Stimulated activated CD8-positive, alpha-beta memory T cell treated with anti-CD3 and anti-CD28 coated beads, Interleukin-7, amount 100 ng/mL, for 4 hours (primary cell): ENCODE measurements around the gene JAK3.

Source experiments
- DNase-seq, 2 donors: peaks; one replicate each; pipeline ENCODE4 v3.0.0-alpha.2; 2020; ENCODE audit warnings: low read depth in 2 of 2

JAK3 gene

DNA sequence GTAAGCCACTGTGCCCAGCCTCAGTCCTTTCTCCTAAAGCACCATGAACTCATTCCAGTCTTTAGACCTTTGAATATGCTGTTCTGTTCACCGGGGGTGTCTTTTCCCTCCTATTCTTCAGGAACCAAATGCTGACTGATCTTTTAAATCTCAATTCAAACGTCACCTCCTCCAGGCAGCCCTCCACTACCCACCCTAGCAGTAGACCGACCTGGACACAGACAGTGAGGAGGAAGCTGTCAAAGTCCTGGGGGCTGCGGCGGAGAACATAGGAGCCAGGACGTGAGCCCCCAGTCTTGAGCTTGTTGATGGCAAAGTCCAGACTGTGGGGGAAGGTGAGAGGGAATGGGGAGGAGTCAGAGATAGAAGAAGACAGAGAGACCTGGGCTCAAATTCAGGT is 7.8 kb downstream of the JAK3 start:
- no peak for DNase-seq

DNA sequence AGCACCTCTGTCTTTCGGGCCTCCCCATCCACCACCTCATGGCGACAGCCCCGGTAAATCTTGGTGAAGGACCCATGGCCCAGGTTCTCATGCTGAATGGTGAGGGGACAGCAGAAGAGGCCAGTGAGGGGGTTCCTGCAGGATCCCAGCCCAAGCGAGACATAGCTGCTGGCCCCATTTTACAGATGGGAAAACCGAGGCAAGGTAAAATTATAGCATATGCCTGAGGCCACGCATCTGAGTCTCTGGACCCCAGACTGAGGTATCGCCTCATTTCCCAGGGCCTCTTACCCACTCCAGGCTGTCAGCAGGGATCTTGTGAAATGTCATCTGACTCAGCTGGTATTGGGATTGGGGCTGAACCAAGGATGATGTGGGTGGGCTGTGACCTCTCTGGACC is 9.8 kb downstream of the JAK3 start:
- DNase-seq: no peak

DNA sequence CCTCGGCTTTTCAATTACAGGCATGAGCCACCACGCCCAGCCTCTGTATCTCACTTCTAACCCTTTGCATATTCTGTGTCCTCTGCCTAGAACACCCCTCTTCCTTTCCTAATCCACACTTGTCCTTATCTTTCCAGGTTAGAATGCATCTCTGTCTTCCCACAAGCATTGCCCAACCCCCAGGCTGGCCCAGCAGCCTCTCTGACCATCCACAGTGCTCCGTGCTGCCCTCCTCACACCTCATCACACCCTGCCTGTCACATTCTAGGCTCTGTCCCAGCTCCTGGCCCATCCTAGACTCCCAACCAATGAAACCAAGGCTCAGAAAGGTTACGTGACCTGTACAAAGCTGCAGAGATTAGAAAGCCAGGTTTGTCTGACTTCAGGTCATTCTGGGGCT is 11.3 kb downstream of the JAK3 start:
- no peak for DNase-seq

DNA sequence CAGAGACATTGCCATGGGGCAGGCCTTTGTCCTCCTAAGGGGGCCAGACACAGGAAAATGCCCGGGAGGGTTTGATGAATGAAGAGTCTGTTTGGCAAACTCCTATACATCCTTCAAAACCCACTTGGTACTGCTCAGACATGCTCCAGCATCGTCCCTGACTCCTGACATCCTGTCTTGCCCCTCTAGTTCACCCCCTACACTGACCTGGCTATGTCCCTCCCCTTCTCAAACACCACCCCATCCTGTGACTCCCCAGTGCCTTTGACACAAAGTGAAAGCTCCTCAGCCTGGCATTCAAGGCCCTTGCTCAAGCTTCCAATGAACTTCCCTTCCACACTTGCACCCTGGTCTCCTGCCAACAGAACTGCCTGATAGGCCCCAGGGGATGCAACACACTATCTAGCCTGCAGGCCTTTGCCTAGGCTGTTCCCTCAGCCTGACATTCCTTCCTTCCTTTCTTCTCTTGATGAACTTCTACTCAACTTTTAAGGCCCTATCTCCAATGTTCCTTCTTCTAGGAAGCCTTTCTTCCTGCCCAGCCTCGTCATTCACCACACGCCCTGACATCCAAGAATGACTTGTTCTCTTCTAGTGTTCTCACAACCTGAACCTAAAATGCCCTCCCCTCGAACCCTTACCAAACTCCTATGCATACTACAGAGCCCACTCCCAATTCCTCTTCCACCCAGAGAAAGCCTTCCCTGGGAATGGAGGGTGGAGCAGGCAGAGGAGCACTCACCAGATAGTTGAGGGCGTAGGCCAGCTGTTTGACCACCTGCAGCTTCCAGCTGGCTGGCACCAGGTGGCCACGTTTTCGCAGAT is 12.4 kb downstream of the JAK3 start:
- no peak for DNase-seq

DNA sequence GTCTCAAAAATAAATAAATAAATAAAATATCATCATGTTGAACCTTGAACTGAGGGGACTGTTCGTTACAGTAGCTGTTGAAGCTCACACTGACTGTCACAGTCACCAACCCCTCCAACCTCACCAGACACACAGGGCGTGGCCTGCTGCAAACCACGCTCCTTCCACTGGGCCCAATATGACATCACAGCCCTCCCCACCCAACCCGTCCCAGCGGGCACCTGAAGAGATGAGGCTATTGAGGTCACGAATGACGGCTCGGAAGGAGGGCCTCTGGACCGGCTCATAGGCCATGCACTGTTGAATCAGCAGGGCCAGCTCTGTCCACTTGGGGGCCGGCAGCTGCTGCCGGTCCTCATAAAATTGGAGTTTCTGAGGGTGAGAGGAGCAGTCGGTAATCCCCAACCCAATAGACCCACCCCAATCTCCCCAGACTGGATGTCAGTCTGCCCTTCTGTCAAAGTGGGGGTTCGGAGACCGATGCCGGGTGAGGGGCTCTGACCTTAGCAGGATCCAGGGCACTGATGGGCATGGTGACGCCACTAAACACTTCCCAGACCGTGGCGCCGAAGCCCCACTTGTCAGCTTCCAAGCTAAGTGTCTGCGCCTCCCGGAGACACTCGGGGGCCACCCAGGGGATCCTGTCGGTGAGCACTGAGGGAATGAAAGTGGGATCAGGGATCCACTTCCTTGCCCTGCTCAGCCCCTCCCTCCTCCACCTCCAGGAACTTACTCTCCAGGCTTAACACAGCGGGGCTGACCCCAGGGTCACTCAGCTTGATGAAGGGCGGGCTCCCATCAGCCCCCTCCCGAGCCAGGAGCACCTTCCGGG is 13.2 kb downstream of the JAK3 start:
- no peak for DNase-seq

DNA sequence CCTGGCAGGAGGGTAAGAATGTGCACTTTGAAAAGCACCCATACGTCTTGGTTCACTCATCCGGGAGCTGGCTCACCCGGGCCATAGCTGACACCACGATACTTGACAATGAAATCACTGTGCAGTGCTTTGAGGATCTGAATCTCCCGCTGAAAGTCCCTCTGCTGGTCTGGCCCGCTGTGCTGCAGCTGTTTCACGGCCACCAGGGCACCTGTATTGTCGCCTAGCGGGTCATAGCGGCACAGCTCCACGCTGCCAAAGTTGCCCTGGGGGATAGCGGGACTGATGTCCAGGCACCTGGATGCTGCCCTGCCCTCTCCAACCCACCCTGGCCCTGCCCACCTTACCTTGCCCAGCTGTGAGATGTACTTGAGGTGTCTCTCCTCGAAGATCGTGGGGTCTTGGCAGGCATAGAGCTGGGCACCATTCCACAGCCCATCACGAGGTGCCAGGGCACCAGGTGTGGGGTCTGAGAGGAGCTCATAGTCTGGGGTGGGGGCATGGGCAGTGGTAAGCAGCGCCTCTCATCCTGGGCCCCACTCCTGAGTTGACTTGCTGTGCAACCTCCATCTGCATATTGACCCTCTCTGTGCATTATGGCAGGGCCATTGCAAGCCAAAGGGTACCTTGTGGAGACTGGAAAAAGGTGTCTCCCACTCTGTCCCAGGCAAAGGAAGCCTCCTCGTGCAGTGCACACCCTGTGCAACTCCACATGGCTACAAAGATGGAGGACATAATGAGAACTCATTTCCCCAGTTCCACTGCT is 15.2 kb downstream of the JAK3 start:
- DNase-seq: no peak

DNA sequence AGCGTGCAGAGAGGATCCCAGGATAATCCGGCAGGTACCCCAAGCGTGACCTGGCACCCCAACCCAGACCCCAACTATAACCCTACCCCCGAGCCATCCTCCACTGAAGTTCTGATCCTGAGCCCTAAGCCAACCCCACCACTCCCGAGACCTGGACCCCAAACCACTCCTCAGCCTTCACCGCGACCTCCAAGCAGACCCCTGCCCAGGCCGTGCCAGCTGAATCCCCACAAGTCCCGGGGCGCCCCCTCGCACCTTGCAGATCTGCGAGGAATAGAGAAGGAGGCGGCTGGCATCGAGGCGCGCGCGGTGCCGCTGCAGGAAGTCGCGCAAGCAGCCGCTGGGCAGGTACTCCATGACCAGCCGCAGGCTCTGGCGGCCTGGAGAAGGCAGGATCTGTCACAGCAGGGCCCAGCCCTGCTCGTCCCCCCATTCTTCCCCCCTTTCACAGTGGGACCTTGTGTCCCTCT is 16.3 kb downstream of the JAK3 start:
- no peak for DNase-seq

DNA sequence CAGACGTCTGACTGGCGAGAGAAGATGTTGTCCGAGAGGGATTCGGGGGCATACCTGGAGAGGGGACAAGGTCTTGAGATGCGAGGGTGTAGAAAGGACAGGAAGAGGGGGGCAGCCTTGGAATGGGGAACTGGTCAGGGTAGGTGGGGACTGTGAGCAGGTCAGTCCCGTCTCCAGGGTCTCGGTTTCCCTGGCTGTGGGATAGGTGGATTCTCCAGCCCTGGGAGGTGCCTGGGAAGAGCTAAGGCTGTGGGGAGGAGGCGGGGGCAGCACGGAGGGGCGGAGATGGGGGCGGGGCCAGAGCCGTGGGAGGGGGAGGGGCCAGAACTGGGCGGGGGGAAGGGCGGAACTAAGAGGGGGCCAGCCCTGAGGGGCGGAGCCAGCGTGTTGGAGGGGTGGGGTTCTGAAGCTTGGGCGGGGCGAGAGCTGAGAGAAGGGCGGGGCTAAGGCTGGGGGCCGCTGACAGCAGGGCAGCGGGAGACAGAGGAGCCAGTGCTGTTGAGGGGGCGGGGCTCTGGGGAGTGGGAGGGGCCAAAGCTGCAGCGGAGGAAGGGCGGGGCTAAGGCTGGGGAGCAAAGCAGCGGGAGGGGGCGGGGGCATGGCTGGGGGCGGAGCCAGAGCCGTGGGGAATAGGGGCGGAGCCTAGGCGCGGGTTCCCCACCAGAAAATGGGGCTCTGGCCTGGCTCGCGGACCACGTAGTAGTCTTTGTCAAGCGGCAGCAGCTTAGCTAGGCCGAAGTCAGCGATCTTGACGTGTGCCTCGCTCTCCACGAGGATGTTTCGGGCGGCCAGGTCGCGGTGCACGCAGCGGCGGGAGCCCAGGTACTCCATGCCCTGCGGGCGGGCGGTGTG is 17.0 kb downstream of the JAK3 start:
- no peak for DNase-seq

DNA sequence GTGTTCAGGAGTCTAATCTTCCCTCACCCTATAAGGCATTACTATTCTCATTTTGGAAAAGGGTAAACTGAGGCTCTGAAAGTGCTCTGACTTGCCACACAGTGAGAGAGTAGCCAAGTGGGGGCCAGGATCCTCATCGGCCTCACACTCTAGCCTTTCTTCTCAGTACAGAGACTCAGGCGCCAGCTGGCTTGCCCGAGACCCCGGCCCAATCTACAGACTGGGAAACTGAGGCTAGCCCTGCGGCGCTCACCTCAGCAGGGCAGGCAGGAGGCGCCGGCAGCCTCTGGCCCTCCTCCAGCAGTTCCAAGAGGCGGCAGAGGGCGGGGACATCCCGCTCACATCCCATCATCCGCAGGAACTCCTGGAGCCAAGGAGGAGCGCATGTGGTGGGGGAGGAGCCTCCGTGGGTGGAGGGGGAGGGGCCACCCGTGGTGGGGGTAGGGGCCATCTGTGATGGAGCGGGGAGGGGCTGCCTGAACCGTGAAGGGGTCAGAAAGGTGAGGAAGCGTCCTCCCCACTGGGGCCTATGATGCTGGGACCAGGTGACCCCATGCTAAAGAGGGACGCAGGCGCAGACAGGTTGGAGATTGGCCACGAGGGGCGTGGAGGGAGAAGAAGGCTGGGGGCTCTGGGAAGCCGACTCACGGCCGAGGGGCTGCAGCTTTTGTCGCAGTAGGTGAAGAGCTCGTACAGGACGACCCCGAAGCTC is 17.8 kb downstream of the JAK3 start:
- no peak for DNase-seq

DNA sequence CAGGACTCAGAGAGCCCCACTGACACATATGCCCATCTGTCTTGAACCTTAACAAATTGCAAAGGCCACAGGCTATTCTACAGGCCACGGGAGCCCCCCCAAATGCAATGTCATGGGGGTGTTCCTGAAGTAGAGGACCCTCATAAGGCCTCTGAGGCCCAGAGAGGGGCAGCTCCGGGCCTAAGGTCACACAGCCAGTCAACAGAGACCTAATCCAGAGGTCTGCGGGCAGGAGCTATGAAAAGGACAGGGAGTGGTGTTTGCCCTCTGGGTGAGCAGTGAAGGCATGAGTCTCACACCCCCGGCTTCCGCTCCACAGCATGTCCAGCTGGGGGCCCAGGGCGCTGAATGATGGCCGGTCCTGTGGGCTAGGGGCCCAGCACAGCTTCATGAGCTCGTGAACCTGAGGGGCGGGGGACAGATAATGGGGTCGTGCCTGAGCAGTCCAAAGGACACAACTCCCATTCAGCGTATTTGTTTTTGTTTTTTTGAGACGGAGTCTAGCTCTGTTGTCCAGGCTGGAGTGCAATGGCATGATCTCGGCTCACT is 21.2 kb downstream of the JAK3 start:
- no peak for DNase-seq

DNA sequence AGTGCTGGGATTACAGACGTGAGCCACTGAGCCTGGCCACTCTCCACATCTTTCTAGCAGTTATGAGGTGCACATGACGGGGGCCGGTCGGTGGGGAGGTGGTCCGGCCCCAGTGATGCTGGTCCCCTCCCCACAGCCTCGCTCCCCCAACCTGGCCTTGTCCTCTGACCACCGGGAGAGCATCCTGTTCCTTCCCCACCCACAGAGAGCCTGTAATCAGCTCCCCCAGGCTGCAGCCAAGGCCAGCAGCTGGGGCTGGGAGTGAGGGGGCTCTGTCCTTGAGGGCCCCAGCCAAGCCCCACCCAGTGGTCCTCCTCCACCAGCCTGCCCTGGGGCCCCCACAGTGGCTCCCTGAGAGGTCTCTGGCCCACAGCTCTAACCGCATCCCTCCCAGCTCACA is 23.4 kb downstream of the JAK3 start:
- DNase-seq: no peak

DNA sequence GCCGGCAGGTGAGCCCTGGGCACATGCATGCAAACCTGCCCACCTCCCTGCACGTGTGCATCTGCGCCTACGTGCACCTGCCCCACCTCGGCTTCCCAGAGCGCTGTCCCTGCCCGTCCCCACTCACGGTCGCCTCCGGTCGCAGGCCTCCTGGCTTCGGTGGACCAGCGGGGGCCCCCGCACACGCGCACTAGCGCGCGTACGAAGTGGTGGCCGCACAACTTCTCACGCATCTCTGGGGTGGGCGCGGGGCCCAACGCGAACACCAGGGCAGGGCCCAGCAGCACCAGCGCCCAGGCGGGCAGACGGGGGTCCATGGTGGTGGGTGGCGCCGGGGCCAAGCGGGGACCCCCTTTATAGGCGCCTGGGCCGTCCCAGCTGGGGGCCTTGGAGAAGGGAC is 26.6 kb downstream of the JAK3 start, which contains the start of gene INSL3:
Gene INSL3, minus strand, starts transcription at position 330 of the 400 bp plus-strand sequence. Its CDS starts 13 bp downstream, at position 317.
- DNase-seq: no peak

DNA sequence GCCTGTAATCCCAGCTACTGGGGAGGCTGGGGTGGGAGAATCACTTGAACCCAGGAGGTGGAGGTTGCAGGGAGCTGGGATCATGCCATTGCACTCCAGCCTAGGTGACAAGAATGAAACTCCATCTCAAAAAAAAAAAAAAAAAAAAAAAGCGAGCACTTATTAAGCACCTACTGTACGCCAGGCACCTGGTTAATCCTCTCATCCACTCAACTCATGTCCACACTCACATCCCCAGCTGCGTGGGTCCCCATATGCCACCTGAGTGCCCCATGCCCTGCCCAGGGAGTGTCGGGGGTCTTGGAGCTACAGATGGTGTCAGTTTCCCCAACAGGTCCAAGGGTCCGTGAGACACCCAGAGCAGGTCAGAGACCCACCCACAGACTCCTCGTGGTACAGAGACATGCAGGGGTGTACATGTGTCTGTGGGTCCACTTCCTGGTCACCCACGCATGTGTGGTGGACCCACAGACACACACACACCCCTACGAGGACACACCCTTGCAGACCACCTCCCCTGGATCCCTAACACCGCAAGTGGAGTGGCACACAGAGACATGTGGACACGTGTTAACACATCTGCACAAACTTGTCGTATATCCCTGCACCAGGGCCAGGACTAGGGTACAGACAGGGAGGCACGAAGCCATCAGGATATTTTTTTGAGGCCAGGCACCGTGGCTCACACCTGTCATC is 30.0 kb downstream of the JAK3 start:
- DNase-seq: no peak

DNA sequence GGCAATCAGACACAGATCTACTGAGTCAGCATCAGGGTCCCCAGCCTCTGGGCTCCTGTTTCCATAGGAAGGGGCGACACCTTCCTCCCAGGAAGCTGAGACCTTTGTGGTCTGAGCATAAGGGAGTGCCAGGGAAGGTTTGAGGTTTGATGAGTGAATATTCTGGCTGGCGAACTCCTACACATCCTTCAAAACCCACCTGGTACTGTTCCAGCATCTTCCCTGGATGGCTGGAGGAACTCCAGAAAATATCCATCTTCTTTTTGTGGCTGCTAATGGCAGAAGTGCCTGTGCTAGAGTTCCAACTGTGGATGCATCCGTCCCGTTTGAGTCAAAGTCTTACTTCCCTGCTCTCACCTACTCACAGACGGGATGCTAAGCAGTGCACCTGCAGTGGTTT is 35.7 kb downstream of the JAK3 start:
- DNase-seq: no peak

DNA sequence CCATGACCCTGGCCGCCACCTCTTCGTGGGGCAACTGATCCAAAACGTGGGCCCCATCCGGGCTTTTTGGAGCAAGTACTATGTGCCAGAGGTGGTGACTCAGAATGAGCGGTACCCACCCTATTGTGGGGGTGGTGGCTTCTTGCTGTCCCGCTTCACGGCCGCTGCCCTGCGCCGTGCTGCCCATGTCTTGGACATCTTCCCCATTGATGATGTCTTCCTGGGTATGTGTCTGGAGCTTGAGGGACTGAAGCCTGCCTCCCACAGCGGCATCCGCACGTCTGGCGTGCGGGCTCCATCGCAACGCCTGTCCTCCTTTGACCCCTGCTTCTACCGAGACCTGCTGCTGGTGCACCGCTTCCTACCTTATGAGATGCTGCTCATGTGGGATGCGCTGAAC is 36.1 kb downstream of the JAK3 start:
- no peak for DNase-seq

DNA sequence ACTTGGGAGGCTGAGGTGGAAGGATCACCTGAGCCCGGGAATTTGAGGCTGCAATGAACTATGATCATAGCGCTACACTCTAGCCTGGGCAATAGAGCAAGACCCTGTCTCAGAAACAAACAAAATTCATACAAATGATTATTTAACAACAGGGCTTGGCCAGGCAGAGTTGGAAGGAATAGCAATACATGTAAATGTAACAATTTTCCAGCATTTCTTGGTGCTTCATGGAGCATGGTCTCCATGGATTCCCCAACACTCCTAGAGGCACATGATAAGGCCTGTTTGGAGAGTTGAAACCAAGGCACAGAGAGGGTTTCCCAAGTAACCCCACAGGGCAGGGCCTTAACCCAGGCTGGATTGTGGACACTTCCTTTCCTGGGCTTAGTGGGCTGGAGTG is 36.7 kb downstream of the JAK3 start:
- no peak for DNase-seq

DNA sequence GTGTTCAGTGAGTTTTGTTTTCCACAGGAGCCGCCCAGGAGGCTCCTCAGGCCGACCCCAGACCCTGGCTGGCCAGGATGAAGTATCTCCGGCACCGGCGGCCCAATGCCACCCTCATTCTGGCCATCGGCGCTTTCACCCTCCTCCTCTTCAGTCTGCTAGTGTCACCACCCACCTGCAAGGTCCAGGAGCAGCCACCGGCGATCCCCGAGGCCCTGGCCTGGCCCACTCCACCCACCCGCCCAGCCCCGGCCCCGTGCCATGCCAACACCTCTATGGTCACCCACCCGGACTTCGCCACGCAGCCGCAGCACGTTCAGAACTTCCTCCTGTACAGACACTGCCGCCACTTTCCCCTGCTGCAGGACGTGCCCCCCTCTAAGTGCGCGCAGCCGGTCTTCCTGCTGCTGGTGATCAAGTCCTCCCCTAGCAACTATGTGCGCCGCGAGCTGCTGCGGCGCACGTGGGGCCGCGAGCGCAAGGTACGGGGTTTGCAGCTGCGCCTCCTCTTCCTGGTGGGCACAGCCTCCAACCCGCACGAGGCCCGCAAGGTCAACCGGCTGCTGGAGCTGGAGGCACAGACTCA is 40.0 kb downstream of the JAK3 start:
- DNase-seq: no peak

DNA sequence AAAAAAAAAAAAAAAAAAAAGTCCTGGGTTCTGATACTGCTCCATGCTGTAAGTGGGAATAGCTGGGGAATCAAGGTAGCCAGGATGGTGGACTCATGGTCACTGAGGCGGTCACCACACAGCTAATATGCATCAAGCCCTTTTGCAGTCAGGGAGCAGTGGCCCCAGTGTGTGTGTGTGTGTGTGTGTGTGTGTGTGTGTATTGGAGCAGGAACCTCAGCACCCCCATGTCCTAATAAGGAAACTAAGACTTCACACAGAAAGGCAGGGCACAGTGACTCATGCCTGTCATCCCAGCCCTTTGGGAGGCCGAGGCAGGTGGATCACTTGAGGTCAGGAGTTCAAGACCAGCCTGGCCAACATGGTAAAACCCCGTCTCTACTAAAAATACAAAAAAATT is 40.8 kb downstream of the JAK3 start:
- DNase-seq: no peak

DNA sequence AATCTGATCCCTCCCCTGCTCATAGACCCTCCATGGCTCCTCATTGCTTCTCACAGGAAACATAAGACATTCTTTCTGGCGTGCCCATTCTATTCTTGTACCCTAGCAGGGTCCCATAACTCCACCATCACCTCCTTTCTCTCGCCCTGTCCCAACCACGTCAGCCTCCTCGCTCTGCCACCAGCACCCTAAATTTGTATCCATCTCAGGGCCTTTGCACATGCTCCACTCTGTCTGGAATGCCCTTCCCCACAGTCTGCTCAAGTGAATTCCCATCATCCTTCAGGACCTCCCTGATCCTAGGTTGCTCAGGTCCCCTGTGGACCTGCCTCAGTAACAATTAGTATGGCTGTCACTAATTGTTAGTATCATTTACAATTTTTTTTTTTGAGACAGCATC is 42.4 kb downstream of the JAK3 start:
- DNase-seq: no peak
